Measurements from ENCODE around the gene INO80C.

- TF ChIP-seq CTCF (IDR thresholded peaks at IDR 0.05) (no peak), POLR2A (IDR thresholded peaks at IDR 0.05) (no peak)
These were observed 2.0 kb downstream of the INO80C start for GRCh38 chr18:35495536-35496314.
